HL-60/S4 treated with phorbol 12-myristate 13-acetate at 8.2 ng/mL for 4 days and 3 days (cell line): ENCODE data around the gene DHH.

Experiments used
- in situ Hi-C: fragments of 300-500 bp; cut with MboI; formaldehyde crosslinking; loops from 2 replicates; pipeline ENCODE4 v1.15.0; 2022; ENCODE audit warnings: low sequenced_read_pairs

Gene DHH

DNA sequence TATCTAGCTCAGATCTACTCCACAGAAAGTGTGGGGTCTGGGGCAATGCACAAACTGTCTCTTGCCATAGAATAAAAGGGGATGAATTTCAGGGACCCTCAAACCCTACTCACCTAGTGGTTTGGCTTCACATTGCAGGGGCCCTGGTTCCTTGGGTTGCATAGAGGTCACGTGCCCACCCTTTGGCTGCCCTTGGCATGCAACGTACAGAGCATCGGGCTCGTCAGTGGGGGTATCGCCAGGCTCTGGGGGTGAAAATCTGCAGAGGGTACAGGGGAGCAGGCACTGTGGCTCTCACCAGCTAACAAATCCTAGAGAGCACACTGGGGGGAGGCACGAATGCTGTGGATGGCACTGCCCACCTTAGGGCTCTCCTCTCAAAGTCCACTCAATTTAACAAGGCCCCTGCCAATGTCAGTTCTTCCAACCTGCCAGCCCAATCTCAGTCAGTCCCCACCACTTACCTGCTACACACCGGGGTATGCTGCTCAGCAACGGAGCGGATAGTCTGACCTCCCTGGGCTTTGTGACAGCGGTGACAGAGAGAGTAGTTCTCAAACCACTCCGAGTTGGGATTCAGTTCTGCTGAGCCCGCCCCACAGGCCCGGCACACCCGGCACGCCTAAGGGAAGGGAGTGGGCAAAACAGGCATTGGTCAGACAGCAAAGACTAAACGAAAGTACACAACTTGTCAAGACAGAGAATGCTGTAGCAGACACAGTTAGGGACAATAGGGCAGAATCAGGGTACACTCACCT, 42.0 kb downstream of the DHH start:
- in situ Hi-C loops = loop anchor here (25.0 kb wide), 1 partner anchor 185 kb away; no protein-coding TSS in a partner anchor

DNA sequence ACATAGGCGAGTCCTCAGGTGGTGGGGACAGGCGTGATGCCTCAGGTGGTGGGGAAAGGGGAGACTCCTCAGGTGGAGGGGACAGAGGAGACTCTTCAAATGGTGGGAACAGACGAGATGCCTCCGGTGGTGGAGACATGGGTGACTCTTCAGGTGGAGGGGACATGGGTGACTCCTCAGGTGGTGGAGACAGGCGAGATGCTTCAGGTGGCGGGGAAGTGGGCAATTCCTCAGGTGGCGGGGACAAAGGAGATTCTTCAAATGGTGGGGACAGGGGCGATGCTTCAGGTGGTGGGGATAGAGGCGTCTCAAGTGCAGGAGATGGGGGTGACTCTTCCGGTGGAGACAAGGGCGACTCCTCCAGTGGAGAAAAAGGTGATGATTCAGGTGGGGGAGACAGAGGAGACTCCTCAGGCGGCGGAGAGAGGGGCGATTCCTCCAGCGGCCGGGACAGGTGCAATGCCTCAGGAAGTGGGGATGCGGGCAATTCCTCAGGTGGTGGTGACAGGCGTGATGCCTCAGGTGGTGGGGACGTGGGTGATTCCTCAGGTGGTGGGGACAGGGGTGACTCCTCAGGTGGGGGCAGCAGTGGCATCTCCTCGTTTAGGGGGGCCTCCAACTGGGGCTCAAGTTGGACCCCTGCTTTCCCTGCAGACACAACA, 42.7 kb downstream of the DHH start:
- in situ Hi-C loops = loop anchor here (25.0 kb wide), 1 partner anchor 185 kb away; no protein-coding TSS in a partner anchor

DNA sequence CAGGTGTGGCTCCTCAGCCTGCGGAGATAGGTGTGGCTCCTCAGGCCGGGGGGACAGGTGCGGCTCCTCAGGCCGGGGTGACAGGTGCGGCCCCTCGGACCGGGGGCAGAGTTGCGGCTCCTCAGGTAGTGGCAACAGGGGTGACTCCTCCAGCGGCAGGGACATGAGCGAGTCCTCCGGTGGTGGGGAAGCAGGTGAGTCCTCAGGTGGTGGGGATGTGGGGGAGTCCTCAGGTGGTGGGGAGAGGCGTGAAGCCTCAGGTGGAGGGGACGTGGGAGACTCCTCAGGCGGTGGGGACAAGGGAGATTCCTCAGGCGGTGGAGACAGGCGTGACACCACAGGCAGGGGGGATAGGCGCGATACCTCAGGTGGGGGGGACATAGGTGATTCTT, 43.2 kb downstream of the DHH start:
- in situ Hi-C loops = loop anchor here (25.0 kb wide), 1 partner anchor 186 kb away; no protein-coding TSS in a partner anchor

DNA sequence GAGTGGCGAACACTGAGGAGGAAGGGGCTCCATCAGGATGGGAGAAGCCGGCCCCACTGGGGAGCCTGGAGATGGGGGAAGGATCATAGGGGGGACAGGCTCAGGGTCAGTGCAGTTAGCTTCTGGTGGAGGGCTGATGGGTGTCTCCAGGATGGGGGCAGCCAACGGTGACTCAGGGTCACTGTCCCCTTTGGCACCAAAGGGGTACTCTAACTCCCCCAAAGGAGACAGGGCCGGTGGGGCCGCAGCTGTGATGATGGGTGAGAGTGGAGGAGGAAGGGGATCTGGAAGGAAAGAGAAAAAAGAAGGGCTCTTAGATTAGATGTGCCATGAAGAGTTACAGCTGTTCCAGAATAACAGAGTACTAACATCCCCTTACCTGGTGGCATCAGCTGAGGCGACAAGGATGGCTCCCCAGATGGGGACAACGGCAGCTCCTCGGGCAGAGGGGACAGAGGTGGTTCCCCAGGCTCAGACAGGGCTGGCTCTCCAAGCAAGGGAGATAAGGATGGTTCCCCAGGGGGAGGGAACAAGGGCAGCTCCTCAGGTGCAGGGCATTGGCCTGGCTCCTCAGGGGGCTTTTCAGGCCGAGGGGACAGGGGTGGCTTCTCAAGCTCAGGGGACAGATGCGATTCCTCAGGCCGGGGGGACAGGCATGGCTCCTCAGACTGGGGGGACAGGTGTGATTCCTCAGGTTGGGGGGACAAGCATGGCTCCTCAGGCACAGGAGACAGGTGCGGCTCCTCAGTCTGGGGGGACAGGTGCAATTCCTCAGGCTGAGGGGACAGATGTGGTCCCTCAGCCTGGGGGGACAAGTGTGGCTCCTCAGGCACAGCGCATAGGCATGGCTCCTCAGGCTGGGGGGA, 43.9 kb downstream of the DHH start:
- in situ Hi-C loops = loop anchor here (25.0 kb wide), 1 partner anchor 187 kb away; no protein-coding TSS in a partner anchor

DNA sequence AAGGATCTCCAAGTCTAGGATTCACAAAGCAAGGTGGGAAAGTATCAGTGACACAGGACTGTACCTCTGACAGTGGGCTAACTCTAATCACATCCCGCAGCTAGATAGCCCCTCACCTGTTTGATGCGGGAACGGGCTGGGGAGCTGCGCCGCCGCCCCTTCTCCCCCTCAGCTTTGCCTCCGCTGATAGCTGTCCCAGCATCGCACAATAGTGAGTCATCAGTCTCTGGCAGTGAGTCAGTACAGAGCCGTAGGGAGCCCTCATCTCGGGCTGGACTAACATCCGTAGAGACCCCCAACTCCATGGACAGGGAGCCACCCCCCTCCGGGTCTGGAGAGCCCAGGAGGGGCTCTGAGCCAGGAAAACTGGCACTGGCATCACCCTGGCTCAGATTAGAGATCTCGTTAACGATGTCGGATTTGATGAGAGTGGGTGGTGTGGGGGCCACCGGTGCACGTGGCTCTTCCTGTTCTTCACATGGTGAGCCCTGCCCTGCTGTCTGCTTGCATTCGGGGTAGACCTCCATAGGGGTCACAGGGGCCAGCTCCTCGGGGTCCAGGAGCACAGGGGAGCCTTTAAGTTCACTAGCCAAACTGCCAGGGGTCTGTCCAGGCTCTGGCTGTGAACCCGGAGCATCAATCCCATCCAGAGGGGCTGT, 44.9 kb downstream of the DHH start:
- in situ Hi-C loops = loop anchor here (25.0 kb wide), 1 partner anchor 188 kb away; no protein-coding TSS in a partner anchor

DNA sequence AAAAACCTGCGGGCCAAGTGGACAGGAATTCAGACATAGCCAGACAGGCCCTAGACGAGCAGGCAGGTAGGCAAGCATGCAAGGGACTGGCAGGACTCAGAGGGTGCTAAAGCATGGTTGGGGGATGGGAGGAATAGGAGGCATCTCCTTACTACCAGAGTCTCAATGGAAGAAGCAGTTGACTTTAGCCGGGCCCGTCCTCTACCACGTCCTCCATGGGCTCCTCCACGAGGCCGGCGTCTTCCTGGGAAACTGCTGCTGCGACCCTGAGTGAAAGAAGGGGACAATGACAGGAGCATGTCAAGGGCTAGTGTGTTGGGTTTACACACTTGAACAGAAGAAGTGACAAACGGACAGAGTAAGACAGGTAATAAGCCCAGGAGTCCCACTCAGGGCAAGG, 45.6 kb downstream of the DHH start:
- in situ Hi-C loops = no loop called here

DNA sequence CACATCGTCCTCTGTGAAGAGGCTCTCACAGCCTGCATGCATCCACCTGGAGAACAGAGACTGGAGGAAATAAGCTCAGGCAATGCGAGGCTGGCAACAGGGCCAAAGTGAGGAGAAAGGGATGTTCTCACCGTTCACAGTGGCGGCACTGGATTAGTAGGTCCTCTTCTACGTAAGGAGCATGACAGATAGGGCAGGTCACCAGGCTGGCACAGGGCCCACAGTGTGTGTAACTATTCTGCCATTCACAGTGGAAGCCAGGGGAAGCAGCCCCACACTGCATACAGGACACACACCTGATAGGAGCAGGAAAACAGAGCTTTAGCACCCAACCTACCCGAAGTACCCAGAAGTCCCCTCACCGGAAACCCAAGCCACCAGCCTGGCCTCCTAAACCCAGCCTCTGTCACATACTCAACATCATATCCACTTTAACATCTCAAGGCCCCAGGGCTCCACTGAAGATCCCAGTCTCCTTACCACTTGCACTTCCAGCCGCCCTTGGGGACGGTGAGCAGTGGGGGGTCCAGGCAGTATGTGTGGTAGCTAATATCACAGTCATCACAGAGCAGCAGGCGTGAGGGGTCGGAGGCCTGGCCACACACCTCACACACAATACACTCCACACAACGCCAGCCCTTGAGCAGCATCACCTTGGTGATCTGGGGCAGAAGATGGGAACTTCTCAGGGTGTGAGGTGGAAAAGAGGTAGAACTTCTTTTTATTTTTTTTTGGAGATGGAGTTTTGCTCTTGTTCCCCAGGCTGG, 48.3 kb downstream of the DHH start:
- in situ Hi-C loops = no loop called here

DNA sequence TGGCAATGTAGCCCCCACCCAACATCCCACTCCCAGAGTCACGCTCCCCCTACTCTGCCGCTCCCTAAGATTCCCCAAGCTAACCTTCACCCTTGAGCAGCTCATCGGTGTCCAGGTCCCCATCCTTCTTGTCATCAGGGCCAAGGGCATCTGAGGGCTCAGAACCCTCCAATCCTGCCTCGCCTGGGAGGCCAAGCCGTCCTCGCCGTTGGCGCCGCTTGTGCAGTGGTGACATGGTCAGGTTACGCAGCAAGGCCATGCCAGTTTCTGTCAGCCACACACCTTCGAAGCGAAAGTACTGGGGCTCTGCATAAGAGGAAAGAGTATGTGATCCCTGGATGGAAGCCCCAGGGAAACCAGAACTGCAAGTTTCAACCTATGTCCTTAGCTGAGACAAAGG, 49.9 kb downstream of the DHH start:
- in situ Hi-C loops = no loop called here

DNA sequence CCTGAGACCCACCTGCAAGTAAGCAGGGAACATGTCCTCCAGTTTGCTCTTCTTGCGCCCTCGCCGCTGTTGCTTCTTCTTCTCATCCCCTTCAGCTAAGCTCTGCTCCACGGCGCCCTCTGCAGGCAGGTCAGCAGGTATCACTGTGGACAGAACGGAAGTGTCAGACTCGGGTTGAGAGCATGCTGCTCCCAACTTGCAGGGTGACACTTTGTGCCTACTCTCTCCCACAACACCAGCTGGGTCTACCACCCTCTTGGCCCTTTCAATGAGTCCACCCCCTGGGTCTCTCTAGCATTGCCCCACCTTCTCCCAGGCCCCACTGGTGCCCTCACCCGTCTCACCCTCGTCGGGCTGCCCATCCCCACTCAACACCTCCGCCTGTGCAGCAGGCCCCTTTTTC, 50.7 kb downstream of the DHH start:
- in situ Hi-C loops = no loop called here

DNA sequence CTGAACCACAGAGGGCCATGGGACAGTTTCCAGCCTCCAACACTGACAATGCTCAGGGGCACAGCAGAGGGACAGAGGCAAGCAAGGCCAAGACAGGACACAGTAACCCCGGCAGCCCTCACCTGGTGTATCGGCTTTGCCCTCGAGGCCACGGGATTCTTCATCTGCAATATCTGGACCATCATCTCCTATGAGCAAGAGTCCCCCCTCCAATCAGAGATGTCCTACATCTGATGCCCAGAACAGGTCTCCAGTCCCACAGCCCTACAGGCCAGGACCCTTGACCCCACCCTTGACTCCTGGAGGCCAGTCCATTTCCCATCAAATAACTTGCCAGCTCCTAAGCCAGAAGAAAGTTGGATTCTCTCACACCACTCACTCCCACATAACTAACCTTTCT, 51.4 kb downstream of the DHH start:
- in situ Hi-C loops = no loop called here

DNA sequence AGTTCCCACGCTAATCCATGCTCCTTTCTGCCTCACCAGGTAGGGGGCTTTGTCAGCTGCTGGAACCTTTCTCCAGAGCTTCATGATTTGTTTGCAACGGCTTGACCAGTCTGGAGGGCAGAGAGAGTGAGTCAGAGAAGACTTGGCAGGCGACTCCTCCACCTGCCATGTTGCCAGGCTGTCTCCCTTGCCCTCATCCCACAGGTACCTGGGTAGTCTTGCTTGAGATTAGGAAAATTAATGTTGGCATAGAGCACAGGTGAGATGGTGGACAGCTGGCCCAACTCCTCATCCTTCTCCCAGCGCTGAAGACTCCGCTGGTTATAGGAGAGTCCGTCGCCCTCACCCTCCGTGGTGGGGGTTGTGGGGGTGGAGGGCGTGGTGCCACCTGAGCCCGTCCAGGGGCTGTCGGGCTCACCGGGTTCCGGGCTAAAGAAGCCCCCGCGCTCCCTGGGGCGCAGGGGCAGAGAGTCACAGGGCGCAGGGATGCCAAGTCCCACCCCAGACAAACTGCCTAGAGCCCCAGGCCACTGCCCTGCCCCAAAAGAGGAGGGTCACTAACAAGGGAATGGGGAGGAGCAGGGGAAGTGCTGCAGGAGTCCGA, 52.6 kb downstream of the DHH start:
- in situ Hi-C loops = no loop called here

DNA sequence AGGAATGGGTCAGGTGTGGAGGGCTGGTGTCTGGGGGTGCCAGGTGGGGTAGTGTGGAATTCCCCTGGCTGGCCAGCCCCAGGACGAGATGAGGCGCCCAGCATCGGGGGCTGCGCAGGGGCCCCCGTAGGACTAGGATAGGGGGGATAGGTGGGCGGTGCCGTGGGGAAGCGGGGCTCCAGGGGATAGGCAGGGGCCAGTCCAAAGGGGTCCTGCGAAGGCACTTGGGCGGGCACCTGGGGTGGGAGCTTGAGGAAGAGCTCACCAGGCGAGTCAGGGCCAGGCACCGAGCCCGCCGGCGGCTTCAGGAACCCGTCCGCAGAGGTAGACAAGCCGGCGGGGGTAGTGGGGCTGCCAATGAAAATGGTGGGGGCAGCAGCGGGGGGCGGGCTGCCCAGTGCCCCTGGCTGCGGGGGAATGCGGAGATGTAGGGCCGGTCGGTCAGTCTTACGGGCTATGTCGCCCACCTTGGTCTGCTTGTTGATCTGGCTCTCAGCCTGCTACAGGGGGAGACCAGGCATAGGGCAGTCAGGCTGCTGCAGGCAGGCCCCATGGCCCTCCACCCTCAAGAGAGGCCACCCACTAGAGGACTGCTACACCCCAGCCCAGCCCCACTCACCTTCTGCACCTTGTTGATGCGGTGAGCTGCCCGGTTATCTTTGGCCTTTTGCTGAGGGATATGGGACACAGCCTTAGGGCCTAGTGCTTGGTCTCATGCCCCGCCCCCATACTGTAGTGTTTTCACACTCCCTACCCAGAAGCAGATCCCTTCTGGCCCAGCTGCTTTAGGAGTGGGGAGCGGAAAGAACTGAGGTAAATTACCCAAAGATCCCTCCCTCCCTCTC, 53.3 kb downstream of the DHH start:
- in situ Hi-C loops = no loop called here

DNA sequence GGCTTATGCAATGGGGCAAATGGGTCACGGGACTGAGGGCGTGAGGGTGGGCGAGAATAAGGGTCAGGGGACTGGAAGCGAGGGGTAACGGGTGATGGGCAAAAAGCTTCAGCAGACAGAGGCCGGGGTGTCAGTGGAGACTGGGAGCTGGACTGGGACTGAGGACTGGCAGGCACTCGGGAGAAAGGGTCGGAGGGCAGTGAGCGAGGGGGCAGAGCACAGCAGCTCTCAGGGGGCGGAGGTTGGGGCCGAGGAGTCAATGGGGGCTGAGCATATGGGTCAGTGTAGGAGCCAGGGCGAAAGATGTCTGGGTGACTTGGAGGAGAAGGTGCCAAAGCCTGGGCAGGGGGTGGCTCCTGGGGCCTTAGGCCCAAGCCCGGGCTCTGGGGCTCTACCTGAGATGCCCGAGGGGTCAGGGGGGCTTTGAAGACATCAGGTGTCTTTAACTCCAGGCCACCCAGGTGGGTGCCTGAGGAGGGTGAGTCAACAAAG, 54.2 kb downstream of the DHH start:
- in situ Hi-C loops = no loop called here

DNA sequence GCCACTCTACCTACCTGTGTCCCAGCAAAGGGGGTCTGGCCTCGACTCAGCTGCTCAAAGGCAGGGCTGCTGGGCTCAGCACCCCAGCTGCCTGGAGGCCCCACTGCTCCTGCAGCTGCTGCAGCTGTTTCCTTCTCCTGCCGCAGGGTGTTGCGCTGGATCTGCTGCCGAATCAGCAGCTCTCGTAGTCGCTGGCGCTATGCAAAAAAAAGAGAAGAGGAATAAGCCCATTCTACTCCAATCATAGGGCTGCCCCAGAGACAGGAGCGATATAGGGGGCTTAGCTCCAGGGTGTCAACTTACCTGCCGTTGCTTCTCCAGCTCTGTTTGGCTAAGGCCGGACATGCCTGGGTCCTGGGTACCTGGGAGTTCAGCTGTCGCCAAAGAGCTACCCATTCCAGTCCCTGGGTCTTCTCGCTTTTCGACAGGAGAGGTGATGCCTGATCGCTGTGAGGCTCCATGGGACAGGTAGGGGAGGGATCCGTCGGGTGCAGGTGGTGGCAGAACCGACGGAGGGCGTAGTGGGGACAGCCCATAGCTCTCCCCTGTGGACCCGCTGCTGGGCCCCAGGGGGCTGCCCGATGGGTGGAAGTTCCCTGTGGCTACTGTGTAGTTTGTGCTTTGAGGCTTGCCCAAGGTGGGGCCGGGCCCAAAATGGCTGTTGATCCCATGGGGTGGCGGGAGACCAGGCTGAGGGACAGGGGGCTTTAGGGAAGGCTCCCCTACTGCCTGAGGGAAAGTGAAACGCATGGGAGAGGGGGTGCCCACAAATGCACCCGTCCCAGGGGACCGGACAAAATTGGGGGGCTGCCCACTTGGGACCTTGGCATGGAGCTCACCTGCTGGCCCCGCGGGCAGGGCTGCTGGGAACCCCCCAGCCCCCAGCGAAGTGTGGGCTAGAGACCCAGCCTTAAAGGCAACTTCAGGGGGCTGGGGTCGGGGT, 54.9 kb downstream of the DHH start:
- in situ Hi-C loops = no loop called here

DNA sequence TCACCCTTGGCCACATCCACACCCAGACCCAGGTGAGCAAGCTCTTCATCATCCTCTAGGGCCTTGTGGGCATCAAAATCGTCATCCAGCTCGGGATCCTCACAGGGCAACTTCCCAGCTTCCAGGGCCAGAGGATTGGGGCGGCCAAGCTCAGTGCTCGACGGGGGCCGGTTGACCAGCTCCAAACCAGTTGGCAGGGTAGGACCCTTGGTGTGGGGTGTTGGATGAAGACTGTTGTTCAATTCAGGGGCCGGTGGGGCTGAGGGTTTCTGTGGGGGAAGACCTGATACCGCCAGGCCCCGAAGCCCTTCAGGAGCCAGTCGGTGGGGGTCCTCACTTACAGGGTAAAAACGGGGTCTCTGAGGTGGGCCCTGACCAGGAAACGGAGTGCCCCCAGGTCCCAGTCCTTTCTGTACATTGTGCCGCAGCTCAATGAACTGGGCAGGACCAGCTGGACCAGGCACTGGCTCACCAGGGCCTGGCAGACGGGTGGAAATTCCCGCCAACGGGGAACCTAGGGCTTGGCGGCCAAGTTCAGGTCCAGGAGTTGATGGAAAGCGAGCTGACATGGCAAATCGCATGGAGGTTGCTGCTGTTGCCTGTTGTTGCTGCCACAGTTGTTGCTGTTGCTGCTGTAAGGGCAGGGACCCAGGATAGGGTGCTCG, 56.2 kb downstream of the DHH start:
- in situ Hi-C loops = no loop called here

DNA sequence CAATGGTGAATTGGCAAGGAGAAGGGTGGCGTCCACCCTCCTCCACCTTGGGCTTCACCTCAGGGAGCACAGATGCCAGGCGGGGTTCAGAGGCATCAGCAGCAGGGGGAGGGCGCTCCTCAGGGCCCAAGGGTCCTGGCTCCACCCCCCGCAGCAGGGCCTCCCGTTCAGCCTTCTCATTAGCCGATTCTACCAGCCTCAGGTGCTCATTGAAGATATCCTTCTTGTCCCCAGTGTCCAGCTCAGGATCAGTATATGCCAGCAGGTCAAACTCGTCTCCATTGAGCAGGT, 56.7 kb downstream of the DHH start:
- in situ Hi-C loops = no loop called here
